Measurements from ENCODE around the gene PCDH9. TPM values are rescaled to one million over a fixed set of nuclear protein-coding genes. Genes with fewer than 3 reads are reported as not detected.

The PCDH9 gene
- total RNA-seq, 1 experiment from 2014 or later, result 0.11 TPM

DNA sequence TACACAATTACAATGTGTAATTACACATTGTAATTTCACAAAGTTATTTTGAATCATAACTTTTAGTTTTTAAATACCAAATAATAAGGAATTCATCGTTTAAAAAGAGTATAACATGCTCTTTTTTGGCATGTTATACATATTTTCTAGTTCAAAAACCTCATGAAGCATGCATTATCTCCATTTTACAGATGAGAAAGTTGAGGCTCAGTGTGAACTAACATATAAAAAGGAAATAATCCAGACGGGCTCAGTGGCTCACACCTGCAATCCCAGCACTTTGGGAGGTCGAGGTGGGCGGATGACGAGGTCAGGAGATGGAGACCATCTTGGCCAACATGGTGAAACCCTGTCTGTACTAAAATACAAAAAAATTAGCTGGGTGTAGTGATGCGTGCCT, 107.9 kb downstream of the PCDH9 start:
- H3K27ac Mint-ChIP-seq (ENCODE audit: unreplicated experiment), result no peak overlapping the region
- H3K27me3 ChIP-seq (replicated peaks; ENCODE audit: control insufficient read depth, insufficient read depth, low read length), result no peaks in the 10 kb centered on the region
- H3K4me3 ChIP-seq (ENCODE audit: low read depth, low read length), result no peak overlapping the region
- H3K27me3 Mint-ChIP-seq (ENCODE audit: insufficient read depth, unreplicated experiment), result no peaks in the 10 kb centered on the region
- DNase-seq, result no peak
- H3K4me1 Mint-ChIP-seq (ENCODE audit: low read depth, unreplicated experiment), result no peaks in the 10 kb centered on the region
- H3K36me3 ChIP-seq (ENCODE audit: control insufficient read depth, insufficient read depth, low read length), result no peaks in the 10 kb centered on the region
- no peaks in the 10 kb centered on the region for H3K36me3 Mint-ChIP-seq (ENCODE audit: insufficient read depth, unreplicated experiment)
- H3K4me1 ChIP-seq, result no peaks in the 10 kb centered on the region
- H3K4me3 Mint-ChIP-seq (ENCODE audit: unreplicated experiment), result no peak overlapping the region
- intact Hi-C loops (cut with micrococcal nuclease; ENCODE audit: unreplicated experiment), result no loop called here
- no peak for TF ChIP-seq CTCF (IDR thresholded peaks at IDR 0.05; ENCODE audit: insufficient read depth in 1 of 2, low read depth in 1 of 2, low read length in 1 of 2, severe bottlenecking in 1 of 2, unreplicated experiment in 1 of 2)
- BruUV-seq (replicated peaks), result no TSS peak
- CTCF ChIA-PET, result no interaction called here
- no peaks in the 10 kb centered on the region for H3K9me3 ChIP-seq
- no peaks in the 10 kb centered on the region for H3K9me3 Mint-ChIP-seq (ENCODE audit: unreplicated experiment)
- POLR2A ChIA-PET, result no interaction called here

DNA sequence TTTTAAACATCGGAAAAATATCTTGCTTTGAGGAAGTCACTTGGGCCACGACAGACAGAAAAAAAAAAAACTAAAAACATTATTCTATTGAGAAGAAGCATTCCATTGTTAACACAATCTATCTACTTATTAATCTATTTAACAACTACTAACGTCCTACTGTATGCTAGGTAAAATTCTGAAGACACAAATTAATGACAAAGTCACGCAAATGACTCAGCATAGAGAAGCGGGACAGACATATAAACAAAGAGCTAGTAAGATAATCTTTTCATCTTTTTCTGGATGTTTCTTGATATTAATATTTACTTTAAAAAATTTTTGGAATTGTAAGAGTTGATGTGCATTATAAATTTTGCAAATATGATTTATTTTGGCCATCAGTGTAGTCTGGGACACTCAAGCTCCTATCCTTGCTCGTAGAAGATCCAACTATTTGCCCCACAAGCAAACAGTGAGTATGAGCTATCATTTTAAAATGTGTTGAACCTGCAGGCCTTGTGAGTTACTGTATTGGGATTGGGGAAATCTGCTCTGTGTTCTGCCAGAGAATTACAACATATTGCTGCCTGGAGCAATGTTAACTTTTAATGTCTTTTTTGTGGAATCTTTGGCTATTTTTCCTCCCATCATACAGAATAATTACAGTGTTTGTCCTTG, 109.1 kb downstream of the PCDH9 start:
- Mint-ChIP-seq H3K27ac (ENCODE audit: unreplicated experiment) (no peak overlapping the region), H3K4me1 (ENCODE audit: low read depth, unreplicated experiment) (no peaks in the 10 kb centered on the region), H3K4me3 (ENCODE audit: unreplicated experiment) (no peak overlapping the region), H3K9me3 (ENCODE audit: unreplicated experiment) (no peaks in the 10 kb centered on the region), H3K36me3 (ENCODE audit: insufficient read depth, unreplicated experiment) (no peaks in the 10 kb centered on the region), H3K27me3 (ENCODE audit: insufficient read depth, unreplicated experiment) (no peaks in the 10 kb centered on the region)
- H3K4me1 ChIP-seq, result no peaks in the 10 kb centered on the region
- BruUV-seq (replicated peaks), result no TSS peak
- H3K36me3 ChIP-seq (ENCODE audit: control insufficient read depth, insufficient read depth, low read length), result no peaks in the 10 kb centered on the region
- H3K27me3 ChIP-seq (replicated peaks; ENCODE audit: control insufficient read depth, insufficient read depth, low read length), result no peaks in the 10 kb centered on the region
- H3K4me3 ChIP-seq (ENCODE audit: low read depth, low read length), result no peak overlapping the region
- intact Hi-C loops (cut with micrococcal nuclease; ENCODE audit: unreplicated experiment), result no loop called here
- no peak for DNase-seq
- TF ChIP-seq CTCF (IDR thresholded peaks at IDR 0.05; ENCODE audit: insufficient read depth in 1 of 2, low read depth in 1 of 2, low read length in 1 of 2, severe bottlenecking in 1 of 2, unreplicated experiment in 1 of 2), result no peak
- POLR2A ChIA-PET, result interaction anchor here (0.6 kb wide), 1 partner anchor 16 kb away, joined by 3 read pairs; no protein-coding TSS in a partner anchor
- no peaks in the 10 kb centered on the region for H3K9me3 ChIP-seq
- CTCF ChIA-PET, result no interaction called here

DNA sequence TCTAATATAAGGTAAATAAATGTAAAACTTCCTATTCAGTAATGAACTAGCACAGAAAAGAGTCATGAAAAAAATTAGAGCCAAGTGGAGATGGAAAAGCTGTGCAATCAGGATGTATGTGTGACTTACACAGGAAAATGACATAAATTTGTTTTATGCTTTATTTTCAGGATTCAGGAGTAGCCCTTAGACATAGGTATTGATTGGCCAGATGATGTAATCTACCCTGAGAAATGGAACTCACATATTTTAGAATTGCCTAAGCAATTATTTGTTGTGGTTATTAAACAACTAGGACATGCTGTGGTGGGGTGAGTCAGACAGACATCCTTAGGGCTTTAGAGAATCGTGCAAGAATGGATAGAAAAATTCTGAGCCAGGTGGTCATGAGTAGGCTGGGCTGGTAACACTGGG, 110.6 kb downstream of the PCDH9 start:
- Mint-ChIP-seq H3K36me3 (ENCODE audit: insufficient read depth, unreplicated experiment) (no peaks in the 10 kb centered on the region), H3K4me1 (ENCODE audit: low read depth, unreplicated experiment) (no peaks in the 10 kb centered on the region), H3K9me3 (ENCODE audit: unreplicated experiment) (no peaks in the 10 kb centered on the region), H3K27me3 (ENCODE audit: insufficient read depth, unreplicated experiment) (no peaks in the 10 kb centered on the region), H3K27ac (ENCODE audit: unreplicated experiment) (no peak overlapping the region), H3K4me3 (ENCODE audit: unreplicated experiment) (no peak overlapping the region)
- TF ChIP-seq CTCF (IDR thresholded peaks at IDR 0.05; ENCODE audit: insufficient read depth in 1 of 2, low read depth in 1 of 2, low read length in 1 of 2, severe bottlenecking in 1 of 2, unreplicated experiment in 1 of 2), result no peak
- Histone ChIP-seq H3K27me3 (replicated peaks; ENCODE audit: control insufficient read depth, insufficient read depth, low read length) (no peaks in the 10 kb centered on the region), H3K4me3 (ENCODE audit: low read depth, low read length) (no peak overlapping the region), H3K36me3 (ENCODE audit: control insufficient read depth, insufficient read depth, low read length) (no peaks in the 10 kb centered on the region), H3K9me3 (no peaks in the 10 kb centered on the region), H3K4me1 (no peaks in the 10 kb centered on the region)
- CTCF ChIA-PET, result no interaction called here
- DNase-seq, result no peak
- intact Hi-C loops (cut with micrococcal nuclease; ENCODE audit: unreplicated experiment), result no loop called here
- BruUV-seq (replicated peaks), result no TSS peak
- POLR2A ChIA-PET, result no interaction called here

Measured in Caco-2 (cell line).